GM12875 (cell line): ENCODE data around the gene ZFP28.

Source experiments
- H3K4me3 ChIP-seq: one replicate; pipeline ENCODE4 v1.5.1; 2011; ENCODE audit warnings: low read depth, low read length, control low read depth
- TF ChIP-seq, protein P1 (sequence below): IDR thresholded peaks from 2 replicates; pipeline ENCODE4 v1.5.1; 2011; ENCODE audit warnings: low read depth, mild to moderate bottlenecking, control low read depth, inconsistent platforms, low read length, moderate library complexity, borderline replicate concordance; ENCODE audit not compliant: insufficient read depth

The ZFP28 gene

DNA sequence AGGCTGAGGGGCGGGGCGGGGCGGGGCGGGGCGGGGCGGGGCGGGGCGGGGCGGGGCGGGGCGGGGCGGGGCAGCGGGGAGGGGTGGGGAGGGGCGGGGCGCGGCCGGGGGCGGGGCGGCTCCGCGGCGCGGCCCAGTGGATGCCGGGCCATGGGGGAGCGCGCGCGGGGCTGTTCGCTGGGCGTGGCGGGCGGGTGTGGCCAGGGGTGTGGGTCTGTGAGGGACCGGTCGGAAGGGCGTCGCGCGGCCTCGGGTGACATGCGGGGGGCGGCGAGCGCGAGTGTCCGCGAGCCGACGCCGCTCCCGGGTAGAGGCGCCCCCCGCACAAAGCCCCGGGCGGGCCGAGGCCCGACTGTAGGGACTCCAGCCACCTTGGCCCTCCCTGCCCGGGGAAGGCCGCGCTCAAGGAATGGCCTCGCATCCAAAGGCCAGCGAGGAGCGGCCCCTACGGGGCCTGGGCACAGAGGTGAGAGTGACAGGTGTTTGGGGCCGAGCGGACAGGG lies at the start of gene ZFP28:
Gene ZFP28 (plus strand): TSS at position 188 of the 503 bp plus-strand sequence. CDS start 71 bp downstream, at position 259.
- TF ChIP-seq, protein P1, sequence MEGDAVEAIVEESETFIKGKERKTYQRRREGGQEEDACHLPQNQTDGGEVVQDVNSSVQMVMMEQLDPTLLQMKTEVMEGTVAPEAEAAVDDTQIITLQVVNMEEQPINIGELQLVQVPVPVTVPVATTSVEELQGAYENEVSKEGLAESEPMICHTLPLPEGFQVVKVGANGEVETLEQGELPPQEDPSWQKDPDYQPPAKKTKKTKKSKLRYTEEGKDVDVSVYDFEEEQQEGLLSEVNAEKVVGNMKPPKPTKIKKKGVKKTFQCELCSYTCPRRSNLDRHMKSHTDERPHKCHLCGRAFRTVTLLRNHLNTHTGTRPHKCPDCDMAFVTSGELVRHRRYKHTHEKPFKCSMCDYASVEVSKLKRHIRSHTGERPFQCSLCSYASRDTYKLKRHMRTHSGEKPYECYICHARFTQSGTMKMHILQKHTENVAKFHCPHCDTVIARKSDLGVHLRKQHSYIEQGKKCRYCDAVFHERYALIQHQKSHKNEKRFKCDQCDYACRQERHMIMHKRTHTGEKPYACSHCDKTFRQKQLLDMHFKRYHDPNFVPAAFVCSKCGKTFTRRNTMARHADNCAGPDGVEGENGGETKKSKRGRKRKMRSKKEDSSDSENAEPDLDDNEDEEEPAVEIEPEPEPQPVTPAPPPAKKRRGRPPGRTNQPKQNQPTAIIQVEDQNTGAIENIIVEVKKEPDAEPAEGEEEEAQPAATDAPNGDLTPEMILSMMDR = no peak

DNA sequence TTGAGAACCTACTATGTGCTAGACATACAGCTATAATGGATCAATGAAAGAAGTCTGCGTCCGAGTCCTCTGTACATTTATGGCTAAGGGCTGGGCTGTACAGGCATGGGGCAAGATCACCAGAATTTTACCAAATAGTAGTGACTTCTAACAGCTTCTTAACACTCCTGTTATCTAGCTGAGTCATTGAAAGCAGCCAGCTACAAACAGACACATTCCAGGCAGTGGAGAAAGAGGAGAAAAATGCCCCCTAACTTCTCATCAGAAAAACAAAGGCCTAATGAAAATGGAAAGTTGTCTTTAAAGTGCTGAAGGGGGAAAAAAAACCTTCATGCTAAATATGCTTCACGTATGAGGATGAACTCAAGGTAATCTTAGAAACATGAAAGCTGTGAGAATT lies 47.3 kb upstream of the ZFP28 start:
- no peak overlapping the region for H3K4me3 ChIP-seq
- TF ChIP-seq, protein P1 = no peak

More for the DNA sequence above, at the start of gene ZFP28:
- H3K4me3 ChIP-seq = no peak within 1 kb of the TSS

DNA sequence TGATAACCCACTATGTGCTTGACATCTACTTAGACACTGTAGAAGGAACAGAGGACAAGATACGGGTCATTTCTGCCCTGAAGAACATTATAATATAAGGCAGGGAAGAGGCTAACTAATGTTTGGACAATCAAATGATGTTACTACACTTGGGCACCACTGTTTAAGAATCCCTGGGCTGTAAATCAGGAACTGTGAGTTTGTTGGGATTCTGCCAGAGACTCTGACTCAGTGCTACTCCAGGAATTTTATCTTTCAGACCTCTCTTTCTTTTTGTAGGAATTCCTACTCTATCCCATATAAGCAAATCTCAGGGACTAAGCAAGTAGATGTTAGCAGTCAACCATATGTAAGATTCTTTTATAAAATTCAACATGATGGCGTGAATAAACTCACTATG lies 34.2 kb upstream of the ZFP28 start:
- TF ChIP-seq, protein P1 = no peak
- H3K4me3 ChIP-seq = no peak overlapping the region

DNA sequence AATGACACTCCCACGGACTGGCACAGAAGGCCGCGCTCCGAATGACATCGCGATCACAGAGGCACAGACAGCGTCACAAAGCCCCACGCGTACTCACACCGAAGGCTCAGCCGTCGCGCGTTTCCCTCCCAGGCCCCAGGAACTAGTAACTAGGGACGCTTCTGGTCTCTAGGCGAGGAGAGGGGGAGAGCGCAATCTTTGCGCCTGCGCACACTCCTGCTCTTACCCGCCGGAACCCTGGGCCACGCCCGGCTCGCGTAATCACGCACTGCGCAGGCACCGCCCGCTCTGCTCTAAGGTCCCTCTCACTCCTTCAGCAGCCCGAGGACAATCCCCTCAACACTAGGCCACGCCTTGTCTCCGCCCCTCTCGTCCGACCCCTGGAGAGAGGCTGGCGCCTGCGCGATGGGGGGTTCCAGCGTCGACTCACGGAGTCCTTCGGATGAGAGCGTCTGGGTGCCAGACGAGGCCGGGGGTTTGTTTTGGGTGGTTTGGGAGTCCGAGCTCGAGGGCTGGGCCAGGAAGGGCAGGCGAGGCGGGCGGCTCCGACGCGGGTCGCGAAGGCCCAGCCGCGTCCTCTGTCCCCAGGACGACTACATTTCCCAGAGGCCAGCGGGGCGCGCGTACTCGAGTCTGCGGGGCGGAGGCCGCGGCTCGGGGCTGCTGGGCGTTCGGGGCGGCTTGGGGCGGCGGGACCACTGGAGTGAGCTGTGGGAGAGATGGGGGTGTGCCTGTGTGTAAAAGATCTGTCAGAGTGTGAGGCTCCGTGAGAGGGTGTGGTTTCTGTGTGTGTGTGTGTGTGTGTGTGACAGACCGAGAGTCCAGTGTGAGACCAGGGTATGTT lies 31.1 kb upstream of the ZFP28 start, which contains the start of gene ZNF471:
Gene ZNF471 (plus strand): TSS at position 410 of the 844 bp plus-strand sequence. CDS start 3,717 bp downstream, outside the sequence.
- no peak within 1 kb of the TSS for H3K4me3 ChIP-seq
- TF ChIP-seq, protein P1 = no peak

DNA sequence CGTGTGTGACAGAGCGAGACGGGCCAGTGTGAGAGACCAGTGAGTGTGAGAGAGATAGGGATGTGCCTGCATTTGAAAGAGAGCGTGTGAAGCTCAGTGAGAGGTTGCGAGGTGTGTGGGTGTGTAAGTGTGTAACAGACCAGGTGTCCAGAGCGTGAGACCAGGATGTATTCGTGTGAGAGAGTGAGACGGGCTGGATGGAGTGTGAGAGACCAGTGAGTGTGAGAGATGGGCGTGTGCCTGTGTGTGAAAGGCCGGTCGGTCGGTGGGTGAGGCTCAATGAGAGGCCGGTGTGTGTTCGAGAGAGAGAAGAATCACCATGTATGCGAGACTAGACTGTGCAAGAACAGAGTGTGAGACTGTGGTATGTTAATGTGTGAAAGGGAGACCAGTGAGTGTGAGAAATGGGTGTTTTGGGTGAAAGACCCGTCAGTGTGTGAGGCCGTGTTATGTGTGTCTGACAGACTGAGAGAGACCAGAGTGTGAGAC lies 30.4 kb upstream of the ZFP28 start:
- TF ChIP-seq, protein P1 = no peak
- H3K4me3 ChIP-seq = no peak overlapping the region

DNA sequence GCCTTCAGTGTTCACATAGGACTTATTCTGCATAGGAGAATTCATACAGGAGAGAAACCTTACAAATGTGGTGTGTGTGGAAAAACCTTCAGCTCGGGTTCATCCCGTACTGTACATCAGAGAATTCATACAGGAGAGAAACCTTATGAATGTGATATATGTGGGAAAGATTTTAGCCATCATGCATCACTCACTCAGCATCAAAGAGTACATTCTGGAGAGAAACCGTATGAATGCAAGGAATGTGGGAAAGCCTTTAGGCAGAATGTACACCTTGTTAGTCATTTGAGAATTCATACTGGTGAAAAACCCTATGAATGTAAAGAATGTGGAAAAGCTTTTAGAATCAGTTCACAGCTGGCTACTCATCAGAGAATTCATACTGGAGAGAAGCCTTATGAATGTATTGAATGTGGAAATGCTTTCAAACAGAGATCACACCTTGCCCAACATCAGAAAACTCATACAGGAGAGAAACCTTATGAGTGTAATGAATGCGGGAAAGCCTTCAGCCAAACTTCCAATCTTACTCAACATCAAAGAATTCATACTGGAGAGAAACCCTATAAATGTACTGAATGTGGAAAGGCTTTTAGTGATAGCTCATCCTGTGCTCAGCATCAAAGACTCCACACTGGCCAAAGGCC lies 13.4 kb upstream of the ZFP28 start:
- TF ChIP-seq, protein P1 = no peak
- no peak overlapping the region for H3K4me3 ChIP-seq
